Kidney (tissue), 14 donors: ENCODE measurements around the gene NKTR. TPM values are rescaled to one million over a fixed set of nuclear protein-coding genes. Genes with fewer than 3 reads are reported as not detected.

Experiments used
- DNase-seq, 5 donors: peaks; one replicate each; pipeline ENCODE4 v3.0.0-alpha.2; 2013 to 2020
- FAIRE-seq: peaks from 2 replicates; lab custom pipeline; 2012; peaks lifted over from hg19 to GRCh38; lab: Jason Lieb, UNC
- H3K27ac ChIP-seq, 2 donors: one replicate each; pipeline ENCODE4 v1.7.0; 2013; ENCODE audit warnings: low read depth in 2 of 2, low read length in 2 of 2, inconsistent platforms in 1 of 2
- H3K27me3 ChIP-seq: one replicate; pipeline ENCODE4 v1.7.1; 2013; ENCODE audit warnings: low read length, inconsistent platforms; ENCODE audit not compliant: control insufficient read depth, insufficient read depth
- H3K36me3 ChIP-seq, 3 donors: one replicate each; pipeline versions ENCODE4 v1.7.0 to v1.7.1; 2013; ENCODE audit warnings: low read length in 3 of 3, control low read depth in 1 of 3, inconsistent platforms in 1 of 3; ENCODE audit not compliant: insufficient read depth in 3 of 3, control insufficient read depth in 2 of 3
- H3K4me1 ChIP-seq, 3 donors: one replicate each; pipeline versions ENCODE4 v1.7.0 to v1.7.1; 2013; ENCODE audit warnings: low read length in 3 of 3, inconsistent platforms in 1 of 3, low read depth in 1 of 3; ENCODE audit not compliant: control insufficient read depth in 2 of 3, insufficient read depth in 2 of 3
- H3K4me3 ChIP-seq, 3 donors: one replicate each; pipeline versions ENCODE4 v1.7.0 to v1.8.1; 2013; ENCODE audit warnings: low read length in 3 of 3, control low read depth in 1 of 3, inconsistent platforms in 1 of 3
- H3K9ac ChIP-seq, 3 donors: one replicate each; pipeline versions ENCODE4 v1.7.0 to v1.7.1; 2013; ENCODE audit warnings: low read length in 3 of 3, control low read depth in 1 of 3, inconsistent platforms in 1 of 3
- H3K9me3 ChIP-seq, 3 donors: one replicate each; pipeline versions ENCODE4 v1.7.0 to v1.7.1; 2013; ENCODE audit warnings: low read length in 3 of 3, control low read depth in 1 of 3, inconsistent platforms in 1 of 3; ENCODE audit not compliant: control insufficient read depth in 2 of 3, insufficient read depth in 1 of 3
- intact Hi-C: fragments of 100-400 bp; cut with DNase I; formaldehyde crosslinking; loops from one replicate; pipeline ENCODE4 v1.11.1; 2022
- polyA plus RNA-seq: library from polyadenylated mRNA; stranded (reverse); fragments of 350-450 nt; fragmentation: Illumina TruSeq; extraction: RNeasy Lipid Tissue Mini Kit (QIAGEN cat#74804); gene quantifications from one replicate; pipeline ENCODE4 v1.2.3, GENCODE V29; 2014; ENCODE audit warnings: low read depth, low replicate concordance; ENCODE audit not compliant: insufficient read depth
- total RNA-seq: library from RNA; stranded (reverse); fragmentation: NEBNext Ultra II Directional; extraction: Animal tissue kit (Norgen Biotek cat#: 25700); gene quantifications from one replicate; pipeline ENCODE4 v1.2.1, GENCODE V29; 2021
- TF ChIP-seq, protein P1 (sequence below): IDR thresholded peaks from 3 replicates; pipeline ENCODE4 v1.5.1; 2012; ENCODE audit warnings: mild to moderate bottlenecking, moderate library complexity, borderline replicate concordance; ENCODE audit not compliant: insufficient read depth; ENCODE audit errors: extremely low read depth
- donor health status: control.
- donor health status: control.
- donor health status: control.
- donor health status: control.
- donor health status: control.
- donor health status: DM: yes; HTN: yes; CAD: no.
- donor health status: Normal renal cell carcinoma (clear cell type).

Gene NKTR
- total and polyA plus RNA-seq, 2 donors from 2014 or later, result 9.2 to 81.1 TPM

- Histone ChIP-seq H3K4me3 (no peak overlapping the region), H3K36me3 (no peaks in the 10 kb centered on the region), H3K27ac (no peak overlapping the region), H3K9me3 (no peaks in the 10 kb centered on the region), H3K9ac (no peak overlapping the region), H3K27me3 (no peaks in the 10 kb centered on the region), H3K4me1 (peaks cover 0 to 2% (median 0%) of the 10 kb centered on the region in 3 donors)
- peak in 1 of 5 donors; percentile 65 for DNase-seq
- TF ChIP-seq, protein P1, sequence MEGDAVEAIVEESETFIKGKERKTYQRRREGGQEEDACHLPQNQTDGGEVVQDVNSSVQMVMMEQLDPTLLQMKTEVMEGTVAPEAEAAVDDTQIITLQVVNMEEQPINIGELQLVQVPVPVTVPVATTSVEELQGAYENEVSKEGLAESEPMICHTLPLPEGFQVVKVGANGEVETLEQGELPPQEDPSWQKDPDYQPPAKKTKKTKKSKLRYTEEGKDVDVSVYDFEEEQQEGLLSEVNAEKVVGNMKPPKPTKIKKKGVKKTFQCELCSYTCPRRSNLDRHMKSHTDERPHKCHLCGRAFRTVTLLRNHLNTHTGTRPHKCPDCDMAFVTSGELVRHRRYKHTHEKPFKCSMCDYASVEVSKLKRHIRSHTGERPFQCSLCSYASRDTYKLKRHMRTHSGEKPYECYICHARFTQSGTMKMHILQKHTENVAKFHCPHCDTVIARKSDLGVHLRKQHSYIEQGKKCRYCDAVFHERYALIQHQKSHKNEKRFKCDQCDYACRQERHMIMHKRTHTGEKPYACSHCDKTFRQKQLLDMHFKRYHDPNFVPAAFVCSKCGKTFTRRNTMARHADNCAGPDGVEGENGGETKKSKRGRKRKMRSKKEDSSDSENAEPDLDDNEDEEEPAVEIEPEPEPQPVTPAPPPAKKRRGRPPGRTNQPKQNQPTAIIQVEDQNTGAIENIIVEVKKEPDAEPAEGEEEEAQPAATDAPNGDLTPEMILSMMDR, result no peak
- intact Hi-C loops, result no loop called here
- no peak for FAIRE-seq
Observed at GRCh38 chr3:42662813-42663535, 62.5 kb downstream of the NKTR start.

- intact Hi-C loops, result no loop called here
- Histone ChIP-seq H3K36me3 (no peaks in the 10 kb centered on the region), H3K27ac (no peak overlapping the region), H3K4me3 (no peak overlapping the region), H3K4me1 (peaks cover 0 to 2% (median 0%) of the 10 kb centered on the region in 3 donors), H3K9ac (no peak overlapping the region), H3K9me3 (no peaks in the 10 kb centered on the region), H3K27me3 (no peaks in the 10 kb centered on the region)
- peak in 1 of 5 donors; percentile 76 for DNase-seq
- no peak for FAIRE-seq
- TF ChIP-seq, protein P1, result no peak
Observed at GRCh38 chr3:42663581-42664437, 63.3 kb downstream of the NKTR start.

GRCh38 chr3:42664438-42664803 lies 63.9 kb downstream of the NKTR start:
- H3K27ac ChIP-seq, result no peak overlapping the region
- peaks cover 0 to 2% (median 0%) of the 10 kb centered on the region in 3 donors for H3K4me1 ChIP-seq
- H3K4me3 ChIP-seq, result no peak overlapping the region
- FAIRE-seq, result no peak
- no peaks in the 10 kb centered on the region for H3K36me3 ChIP-seq
- intact Hi-C loops, result no loop called here
- H3K9ac ChIP-seq, result no peak overlapping the region
- DNase-seq, result no peak
- TF ChIP-seq, protein P1, result no peak
- H3K9me3 ChIP-seq, result no peaks in the 10 kb centered on the region
- H3K27me3 ChIP-seq, result no peaks in the 10 kb centered on the region
